Limb (tissue), 2 donors: ENCODE data around the gene EFHB.
"Not testable (repeated sequence)": the region's sequence is repeated elsewhere in the genome, so short reads cannot be mapped to it uniquely, and the experiment has no call there.

Experiments
- DNase-seq, 2 donors: peaks; one replicate each; pipeline ENCODE4 v3.0.0-alpha.2; 2016; ENCODE audit errors: extremely low spot score in 2 of 2

EFHB gene

DNA sequence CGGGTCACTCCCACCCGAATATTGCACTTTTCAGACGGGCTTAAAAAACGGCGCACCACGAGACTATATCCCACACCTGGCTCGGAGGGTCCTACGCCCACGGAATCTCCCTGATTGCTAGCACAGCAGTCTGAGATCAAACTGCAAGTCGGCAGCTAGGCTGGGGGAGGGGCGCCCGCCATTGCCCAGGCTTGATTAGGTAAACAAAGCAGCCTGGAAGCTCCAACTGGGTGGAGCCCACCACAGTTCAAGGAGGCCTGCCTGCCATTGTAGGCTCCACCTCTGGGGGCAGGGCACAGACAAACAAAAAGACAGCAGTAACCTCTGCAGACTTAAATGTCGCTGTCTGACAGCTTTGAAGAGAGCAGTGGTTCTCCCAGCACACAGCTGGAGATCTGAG, 78.7 kb downstream of the EFHB start:
- DNase-seq, result not testable (repeated sequence)

- DNase-seq, result not testable (repeated sequence)
Measured at GRCh38 chr3:19846609-19847008, 87.4 kb downstream of the EFHB start.
